Middle frontal gyrus (tissue), 1 donor: ENCODE results near the gene PAK4.
A peak's percentile ranks its signal among the peaks of the same experiment; 100 is the strongest.
"Not testable (repeated sequence)": the region's sequence is repeated elsewhere in the genome, so short reads cannot be mapped to it uniquely, and the experiment has no call there.

Source experiments
- DNase-seq: peaks from one replicate; pipeline ENCODE4 v3.0.0-alpha.2; 2015; ENCODE audit warnings: low spot score; ENCODE audit errors: extremely low spot score

PAK4 gene

DNA sequence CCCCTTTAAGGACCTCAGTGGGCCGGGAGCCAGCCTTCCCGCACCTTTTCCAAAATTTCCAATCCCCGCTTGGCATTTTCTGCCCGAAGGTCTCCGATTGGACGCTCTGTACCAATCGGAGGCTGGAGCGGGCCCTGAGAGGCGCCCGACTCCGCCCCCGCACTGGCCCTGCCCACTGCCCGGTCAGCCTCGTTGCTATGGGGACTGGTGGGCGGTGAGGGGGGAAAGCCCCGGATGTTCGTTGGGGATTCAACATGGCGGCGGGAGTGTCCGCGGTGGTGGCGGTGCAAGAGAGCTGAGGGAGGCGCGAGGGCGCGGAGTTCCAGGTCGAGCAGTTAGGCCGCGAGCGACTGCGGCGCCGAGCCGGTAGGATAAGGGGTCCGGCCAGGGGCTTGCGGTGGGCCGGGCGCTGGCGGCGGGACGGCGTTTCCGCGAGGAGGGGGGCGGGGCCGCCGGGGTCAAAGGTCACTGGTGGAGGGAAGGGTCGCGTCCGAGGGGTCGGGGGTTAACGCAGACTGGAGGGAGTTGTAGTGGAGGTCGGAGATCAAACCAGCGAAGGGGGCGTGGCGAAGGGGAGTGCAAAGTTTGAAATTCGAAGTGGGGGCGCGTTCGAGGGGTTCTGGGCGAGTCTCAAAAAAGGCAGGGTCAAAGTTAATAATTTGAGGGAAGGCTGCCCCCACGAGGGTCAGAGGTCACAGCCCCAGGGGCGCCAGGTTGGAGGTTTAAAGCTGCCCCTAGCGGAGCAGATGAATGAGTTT, at the start of gene PAK4:
Gene PAK4 (plus strand): TSS at position 233 of the 758 bp plus-strand sequence. CDS start 43,768 bp downstream, outside the sequence.
- DNase-seq: peak; percentile 94

DNA sequence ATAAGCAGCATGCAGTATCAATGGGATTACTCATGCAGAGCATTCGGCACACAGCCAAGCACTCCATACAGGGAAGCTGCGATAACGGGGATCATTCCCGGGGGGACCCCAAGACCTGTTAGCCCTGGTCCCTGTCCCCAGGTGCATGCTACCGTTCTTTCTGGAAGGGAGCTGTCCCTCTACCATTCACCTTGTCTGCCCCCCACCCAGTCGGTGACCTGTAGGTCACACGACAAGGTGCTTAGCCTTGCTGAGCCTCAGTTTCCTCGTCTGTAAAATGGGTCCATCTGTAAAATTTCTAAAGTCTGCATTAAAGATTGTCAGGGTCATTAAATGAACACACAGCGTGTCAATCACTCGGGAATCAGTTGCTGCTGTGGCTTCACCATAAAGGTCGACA, 48.3 kb upstream of the PAK4 start:
- DNase-seq: no peak

DNA sequence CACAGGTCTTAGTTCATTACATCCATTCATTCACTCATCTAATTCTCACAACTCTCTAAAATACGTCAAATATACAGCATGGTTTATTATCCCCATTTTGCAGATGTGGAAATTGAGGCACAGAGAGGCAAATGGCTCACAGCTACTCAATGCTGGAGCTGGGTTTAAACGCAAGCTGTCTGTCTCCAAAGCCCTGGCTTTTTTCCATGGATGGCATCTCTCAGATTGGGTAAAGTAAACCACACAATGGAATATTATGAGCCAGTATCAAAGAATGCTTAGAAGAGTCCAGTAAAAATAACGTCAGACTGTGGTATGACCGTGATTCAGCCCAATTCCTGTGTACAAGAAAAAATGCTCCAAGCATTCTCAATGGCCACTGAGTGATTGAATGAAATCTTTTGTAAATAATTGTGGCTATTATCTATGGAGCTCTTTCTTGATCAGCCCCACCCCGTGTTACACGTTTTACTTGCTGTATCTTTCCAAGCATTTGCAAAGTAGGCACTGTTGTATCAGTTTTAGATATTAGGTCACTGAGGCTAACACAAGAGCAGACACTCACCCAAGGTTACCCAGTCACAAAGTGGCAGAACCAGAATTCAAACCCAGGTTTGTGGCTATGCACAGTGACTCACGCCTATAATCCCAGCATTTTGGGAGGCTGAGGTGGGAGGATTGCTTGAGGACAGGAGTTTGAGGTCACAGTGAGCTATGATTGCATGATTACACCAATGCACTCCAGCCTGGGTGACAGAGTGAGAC, 47.0 kb upstream of the PAK4 start:
- peak; percentile 68 for DNase-seq

DNA sequence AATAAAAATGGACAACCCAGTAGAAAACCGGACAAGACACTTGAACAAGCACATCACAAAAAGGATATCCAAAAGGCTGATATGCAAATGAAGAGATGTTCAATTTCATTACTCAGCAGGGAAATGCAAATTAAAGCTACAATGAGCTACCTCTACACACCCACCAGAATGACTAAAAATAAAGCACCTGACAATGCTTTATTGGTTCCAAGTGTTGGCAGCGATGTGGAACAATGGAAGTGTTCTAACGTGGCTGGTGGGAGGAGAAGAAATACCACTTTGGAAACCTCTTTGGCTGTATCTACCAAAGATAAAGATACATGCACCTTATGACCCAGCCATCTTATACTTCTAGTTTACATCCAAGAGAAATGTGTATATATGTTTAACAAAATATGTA, 45.2 kb upstream of the PAK4 start:
- no peak for DNase-seq

DNA sequence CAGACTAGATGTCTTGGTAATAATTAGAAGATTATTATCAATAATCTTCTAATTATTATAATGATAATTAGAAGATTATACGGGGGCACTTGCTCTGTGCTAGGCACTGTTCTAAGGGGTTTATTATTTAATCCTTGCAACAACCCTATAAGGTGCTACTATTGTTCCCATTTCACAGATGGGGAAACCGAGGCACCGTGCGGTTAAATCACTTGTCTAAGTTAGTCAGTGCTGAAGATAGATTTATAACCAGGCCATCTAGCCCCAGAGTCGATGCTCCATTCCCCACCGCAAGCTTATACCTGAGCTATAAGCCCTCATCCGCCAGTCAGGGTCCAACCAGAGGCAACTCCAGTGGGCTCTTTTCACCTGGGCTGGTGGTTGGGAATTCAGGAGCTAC, 43.4 kb upstream of the PAK4 start:
- no peak for DNase-seq

DNA sequence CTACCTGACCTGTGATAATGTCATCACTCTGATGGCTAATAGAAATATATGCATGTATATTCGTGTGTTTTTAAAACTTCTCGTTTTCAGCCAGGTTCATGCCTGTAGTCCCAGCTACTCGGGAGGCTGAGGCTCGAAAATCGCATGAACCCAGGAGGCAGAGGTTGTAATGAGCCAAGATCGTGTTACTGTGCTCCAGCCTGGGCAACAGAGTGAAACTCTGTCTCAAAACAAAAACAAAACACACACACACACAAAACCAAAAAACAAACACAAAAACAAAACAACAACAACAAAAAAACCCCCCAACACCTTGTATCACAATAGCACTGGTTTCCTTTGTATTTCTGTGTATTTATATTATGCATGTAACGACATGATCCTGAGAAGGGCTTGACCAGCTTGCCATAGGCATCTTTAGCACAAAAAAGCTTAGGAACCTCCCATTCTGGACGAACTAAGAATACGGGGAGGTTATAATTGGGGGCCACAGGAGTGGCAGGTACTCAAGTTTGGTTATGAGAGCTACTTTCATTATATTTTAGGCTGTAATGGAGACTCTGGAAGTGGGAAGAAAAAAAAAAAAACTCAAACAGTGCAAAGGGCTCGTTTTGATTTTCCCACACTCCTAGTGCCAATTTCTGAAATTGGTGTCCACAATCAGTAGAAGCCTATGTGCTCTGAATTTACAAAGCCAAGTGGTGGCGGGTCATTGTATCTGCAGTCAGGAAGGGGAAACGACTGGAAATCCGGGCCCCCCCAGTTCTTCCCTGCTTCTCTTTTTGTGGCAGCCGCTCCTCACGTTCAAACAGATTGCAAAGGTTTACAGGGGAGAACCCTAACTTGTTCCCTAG, 42.6 kb upstream of the PAK4 start:
- no peak for DNase-seq

DNA sequence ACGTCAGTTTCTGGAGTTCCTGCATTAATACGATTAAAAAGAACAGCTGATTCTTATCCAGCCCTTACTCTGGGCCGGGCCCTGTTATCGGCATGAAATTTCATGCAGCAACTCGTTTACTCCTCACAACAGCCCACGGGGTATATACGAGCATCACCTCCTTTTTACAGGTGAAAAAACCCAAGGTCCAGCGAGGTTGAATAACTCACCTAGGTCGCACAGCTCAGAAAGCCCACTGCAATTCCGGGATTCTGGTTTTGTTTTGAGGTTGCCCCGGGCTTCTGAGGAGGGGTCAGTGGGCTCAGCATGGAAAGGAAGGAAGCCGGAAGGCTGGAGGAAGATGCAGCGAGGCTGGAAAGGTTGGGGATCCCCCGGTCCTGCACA, 42.0 kb upstream of the PAK4 start:
- no peak for DNase-seq

DNA sequence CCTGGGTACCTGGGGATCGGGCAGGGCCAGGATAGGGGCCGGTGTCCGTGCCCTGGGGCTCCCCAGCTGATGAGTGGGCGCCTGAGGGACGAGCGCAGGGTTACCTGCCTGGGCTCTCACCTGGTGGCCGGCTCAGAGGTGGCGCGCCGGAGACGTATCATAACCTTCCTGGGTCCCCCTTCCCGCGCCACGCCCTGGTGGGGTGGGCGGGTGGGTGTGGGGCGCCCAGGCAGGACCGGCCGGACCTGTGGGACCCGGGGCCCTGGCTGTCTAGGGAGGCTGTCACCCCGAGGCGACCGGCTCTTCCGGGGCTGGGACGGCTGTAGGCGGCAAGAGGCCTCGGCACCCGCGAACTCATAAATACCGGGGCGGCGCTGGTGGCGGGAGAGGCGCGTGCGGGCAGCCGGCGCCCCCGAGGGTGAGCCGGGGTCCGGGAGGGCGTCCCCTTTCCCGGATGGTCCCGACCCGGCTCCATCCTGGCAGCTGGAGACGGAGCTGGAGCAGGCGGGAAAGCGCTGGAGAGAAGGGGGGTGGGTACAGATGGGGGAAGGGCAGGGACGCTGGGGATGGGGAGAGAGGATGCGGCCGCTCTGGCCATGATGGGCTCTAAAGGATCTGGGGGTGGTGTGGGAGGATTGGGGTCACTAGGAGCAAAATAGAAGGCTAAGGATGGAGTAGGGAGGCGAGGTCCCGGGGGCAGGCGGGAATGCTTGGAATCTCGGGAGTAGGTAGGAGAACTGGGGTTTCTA, 41.4 kb upstream of the PAK4 start, which contains the start of gene ACP7:
Gene ACP7 (plus strand): TSS at position 386 of the 749 bp plus-strand sequence. CDS start 902 bp downstream, outside the sequence.
- no peak for DNase-seq

DNA sequence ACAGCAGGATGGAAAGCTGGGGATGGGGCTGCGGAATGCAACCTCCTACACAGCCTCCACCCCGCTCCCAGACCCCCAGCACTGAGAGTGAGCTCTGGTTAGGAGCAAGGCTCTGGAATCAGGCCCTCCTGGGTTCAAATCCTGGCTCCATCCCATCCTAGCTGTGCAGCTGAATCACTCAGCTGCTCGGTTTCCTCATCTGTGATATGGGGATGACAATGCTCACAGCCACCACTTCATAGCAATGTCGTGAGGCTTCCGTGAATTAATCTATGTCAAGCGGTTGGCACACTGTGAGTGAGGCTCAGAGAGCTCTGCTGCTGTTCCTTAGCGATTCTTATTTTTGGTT, 40.9 kb upstream of the PAK4 start:
- no peak for DNase-seq

DNA sequence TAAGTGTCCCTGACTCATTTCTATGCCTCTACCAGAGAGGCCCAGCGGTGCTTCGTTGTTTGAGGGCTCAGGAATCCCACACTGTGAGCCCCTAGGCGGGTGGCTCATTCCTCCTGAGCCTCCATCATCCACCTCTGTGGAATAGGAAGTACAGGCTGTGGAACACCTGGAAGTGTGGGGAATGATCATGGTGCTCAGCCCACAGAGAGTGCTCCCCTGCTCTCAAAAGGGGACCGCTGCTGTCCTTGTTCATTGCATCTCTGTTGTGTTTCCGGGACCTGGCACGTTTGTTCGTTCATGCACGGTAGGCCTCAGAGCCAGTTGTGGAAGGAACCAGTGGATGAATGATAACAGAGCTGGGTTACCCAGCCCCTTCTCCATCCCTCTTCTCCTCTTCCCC, 40.2 kb upstream of the PAK4 start:
- DNase-seq: no peak

DNA sequence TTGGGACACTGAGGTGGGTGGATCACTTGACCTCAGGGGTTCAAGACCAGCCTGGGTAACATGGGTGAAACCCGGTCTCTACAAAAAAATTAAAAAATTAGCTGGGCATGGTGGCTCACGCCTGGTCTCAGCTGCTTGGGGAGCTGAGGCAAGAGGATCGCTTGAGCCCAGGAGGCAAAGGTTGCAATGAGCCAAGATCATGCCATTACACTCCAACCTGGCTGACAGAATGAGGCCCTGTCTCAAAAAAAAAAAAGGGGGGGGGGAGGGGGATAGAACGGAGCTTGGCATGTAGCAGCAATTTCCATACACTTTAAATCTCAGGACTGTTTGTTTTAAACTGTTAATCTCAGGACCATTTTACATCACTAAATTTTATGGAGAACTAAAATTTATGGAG, 39.2 kb upstream of the PAK4 start:
- no peak for DNase-seq

DNA sequence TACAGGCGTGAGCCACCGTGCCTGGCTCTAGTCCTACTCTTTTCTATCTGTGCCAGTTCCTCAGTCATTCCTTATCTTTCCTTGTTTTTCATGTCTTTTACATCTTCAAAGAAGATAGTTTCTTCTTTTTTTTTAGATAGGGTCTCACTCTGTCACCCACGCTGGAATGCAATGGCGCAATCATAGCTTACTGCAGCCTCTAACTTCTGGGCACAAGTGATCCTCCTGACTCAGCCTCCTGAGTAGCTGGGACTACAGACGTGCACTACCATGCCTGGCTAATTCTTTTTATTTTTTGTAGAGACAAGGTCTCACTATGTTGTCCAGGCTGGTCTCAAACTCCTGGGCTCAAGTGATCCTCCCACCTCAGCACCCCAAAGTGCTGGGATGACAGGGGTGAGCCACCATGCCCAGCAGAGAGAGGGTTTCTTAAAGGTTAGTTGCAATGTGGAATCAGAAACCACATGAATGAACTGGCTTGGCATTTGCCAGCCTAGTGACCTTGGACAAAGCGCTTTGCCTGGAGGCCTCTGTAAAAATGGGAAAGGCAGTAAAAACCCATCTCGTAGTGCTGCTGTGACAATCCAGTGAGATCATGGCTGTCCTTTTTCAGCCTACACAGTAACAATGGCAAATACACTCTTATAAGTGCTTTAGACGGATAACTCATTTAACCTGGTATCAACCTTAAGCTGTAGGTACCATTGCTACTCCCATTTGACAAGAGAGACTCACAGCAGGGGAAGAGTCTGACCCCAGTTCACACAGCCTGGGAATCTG, 37.5 kb upstream of the PAK4 start:
- DNase-seq: no peak

DNA sequence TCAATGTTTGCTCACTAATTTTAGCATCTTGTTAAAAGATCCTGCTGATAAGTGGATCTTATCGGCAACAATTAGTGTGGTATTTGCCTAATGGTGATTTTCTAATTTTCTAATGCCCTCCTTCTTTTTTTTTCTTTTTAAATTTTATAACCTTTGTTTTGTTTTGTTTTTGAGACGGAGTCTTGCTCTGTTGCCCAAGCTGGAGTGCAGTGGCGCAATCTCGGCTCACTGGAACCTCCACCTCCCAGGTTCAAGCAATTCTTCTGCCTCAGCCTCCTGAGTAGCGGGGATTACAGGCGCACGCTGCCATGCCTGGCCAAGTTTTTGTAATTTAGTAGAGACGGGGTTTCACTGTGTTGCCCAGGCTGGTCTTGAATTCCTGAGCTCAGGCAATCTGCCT, 35.6 kb upstream of the PAK4 start:
- not testable (repeated sequence) for DNase-seq

DNA sequence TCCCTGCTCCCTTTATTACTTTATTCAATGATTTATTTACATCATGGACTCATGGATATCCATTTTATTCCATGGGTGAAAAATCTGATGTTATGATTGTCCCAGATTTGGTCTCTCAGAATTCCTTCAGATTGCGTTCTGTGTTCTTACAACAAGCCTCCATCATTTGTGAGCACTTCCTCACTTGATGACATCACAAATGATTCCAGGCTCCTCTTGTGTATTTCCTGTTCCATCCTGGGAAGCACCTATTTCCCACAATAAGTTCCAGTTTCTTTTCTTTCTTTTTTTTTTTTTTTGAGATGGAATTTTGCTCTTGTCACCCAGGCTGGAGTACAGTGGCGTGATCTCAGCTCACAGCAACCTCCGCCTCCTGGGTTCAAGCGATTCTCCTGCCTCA, 34.7 kb upstream of the PAK4 start:
- DNase-seq: no peak

DNA sequence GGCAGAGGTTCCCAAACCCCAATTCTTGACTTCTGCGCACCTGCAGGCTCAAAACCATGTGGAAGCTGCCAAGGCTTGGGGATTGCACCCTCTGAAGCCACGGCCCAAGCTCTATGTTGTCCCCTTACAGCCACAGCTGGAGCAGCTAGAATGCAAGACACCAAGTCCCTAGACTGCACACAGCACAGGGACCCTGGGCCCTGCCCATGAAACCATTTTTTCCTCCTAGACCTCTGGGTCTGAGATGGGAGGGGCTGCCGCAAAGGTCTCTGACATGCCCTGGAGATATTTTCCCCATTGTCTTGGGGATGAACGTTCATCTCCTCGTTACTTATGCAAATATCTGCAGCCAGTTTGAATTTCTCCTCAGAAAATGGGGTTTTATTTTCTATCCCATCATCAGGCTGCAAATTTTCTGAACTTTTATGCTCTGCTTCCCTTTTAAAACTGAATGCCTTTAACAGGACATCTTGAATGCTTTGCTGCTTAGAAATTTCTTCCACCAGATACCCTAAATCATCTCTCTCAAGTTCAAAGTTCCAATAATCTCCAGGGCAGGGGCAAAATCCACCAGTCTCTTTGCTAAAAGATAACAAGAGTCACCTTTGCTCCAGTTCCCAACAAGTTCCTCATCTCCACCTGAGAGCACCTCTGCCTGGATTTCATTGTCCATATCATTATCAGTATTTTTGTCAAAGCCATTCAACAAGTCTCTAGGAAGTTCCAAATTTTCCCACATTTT, 29.6 kb upstream of the PAK4 start:
- not testable (repeated sequence) for DNase-seq

DNA sequence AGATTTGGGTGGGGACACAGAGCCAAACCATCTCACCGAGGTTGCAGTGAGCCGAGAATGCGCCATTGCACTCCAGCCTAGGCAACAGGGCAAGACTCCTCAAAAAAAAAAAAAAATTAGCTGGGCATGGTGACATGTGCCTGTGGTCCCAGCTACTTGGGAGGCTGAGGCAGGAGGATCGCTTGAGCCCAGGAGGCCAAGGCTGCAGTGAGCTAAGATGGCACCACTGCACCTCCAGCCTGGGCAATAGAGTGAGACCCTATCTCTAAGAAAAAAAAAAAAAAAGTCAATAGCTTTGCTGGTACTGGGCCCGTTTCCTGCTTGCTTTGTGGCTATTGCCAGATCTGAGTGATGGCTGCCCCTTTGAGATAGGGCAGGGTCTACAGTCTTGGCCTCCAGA, 28.3 kb upstream of the PAK4 start:
- DNase-seq: no peak

DNA sequence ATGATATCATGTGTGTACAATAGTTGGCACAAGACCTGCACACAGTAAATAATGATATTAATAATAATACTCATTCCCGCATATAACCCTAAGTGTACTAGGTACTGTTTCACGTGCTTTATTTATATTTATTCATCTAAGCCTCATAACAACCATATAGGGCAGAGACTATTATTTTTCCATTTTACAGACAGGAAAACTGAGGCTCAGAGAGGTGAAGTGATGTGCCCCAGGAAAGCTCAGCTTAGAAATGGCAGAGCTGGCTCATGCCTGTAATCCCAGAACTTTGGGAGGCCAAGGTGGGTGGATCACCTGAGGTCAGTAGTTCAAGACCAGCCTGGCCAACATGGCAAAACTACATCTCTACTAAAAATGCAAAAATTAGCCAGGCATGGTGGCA, 27.9 kb upstream of the PAK4 start:
- DNase-seq: no peak

DNA sequence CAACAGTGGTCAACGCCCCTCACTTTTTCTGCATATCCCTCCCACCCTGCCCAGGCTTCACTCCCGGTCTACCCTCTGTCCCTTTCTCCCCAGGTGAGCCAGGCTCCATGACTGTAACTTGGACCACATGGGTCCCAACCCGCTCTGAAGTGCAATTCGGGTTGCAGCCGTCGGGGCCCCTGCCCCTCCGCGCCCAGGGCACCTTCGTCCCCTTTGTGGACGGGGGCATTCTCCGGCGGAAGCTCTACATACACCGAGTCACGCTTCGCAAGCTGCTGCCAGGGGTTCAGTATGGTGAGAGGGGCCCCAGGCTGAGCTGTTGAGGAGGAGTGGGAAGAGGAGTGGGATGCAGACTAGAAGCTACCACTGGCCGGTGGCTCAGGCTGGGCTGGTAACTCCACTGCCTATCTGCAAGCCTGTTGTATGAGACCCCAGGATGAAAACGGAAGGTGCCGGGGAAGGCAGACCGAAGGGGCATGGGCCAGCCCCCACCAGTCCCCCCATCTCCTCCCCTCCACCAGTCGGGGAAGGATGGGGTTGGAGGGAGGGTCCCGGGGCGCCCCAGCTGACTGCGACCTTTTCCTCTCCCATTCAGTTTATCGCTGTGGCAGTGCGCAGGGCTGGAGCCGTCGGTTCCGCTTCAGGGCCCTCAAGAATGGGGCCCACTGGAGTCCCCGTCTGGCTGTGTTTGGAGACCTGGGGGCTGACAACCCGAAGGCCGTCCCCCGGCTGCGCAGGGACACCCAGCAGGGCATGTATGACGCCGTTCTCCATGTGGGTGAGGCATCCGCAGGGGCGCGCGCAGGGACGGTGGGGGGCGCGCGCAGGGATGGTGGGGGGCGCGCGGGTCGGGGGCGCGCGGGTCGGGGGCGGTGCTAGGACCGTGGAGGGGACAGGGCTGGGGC, 27.0 kb upstream of the PAK4 start:
- no peak for DNase-seq

DNA sequence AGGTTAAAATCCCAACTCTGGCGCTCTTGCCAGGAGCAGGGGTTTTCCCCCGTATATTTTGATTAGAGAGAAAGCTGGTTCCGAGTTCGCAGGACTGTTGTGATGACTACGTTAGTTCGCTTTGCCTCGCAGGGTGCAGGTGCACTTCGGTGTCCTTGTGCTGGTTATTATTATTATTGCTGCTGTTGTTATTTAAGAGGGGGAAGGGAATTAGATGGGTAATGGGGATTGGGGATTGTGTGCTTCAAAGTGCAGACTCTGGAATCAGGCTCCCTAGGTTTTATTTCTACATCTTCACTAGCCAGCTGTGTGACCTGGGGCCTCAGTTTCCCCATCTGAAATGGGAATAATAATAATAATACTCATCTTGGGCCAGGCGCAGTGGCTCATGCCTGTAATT, 26.2 kb upstream of the PAK4 start:
- DNase-seq: no peak
